ENCODE measurements around the gene THUMPD3. TPM values are rescaled to one million over a fixed set of nuclear protein-coding genes. Genes with fewer than 3 reads are reported as not detected.

THUMPD3 gene
- total and polyA plus RNA-seq, 2 of the 13 experiments (the other 11 are each of a cell fraction or from before 2014, with no cell fraction given), result 31.2 to 44.1 TPM

DNA sequence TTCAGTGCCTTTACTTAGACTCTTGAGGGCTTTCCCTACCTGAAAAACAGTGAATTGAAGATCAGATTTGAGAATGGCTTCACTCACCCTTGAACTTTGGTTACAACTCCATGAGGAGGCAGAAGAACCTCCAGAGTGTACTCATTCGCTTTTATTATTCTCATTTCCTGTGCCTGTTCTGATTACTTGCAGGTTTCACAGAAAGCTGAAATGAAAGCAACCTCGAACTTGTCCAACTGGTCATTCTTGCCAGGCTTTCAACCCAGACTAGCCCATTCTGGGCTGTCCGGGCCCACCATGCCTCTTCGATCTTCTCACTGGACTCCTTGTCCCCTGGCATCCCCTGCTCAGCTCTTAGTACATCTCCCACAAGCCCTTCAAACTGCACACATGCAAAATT lies 20.2 kb upstream of the THUMPD3 start:
- FAIRE-seq, result no peak
- Histone ChIP-seq H3K4me2 (ENCODE audit: low read depth, low read length) (no peak overlapping the region), H3K27ac (ENCODE audit: extremely low read length, insufficient read depth, low read length) (no peak overlapping the region), H2AFZ (ENCODE audit: low read length) (no peak overlapping the region), H3K36me3 (replicated peaks in 1 of 2; ENCODE audit: control insufficient read depth in 1 of 2, insufficient read depth in 2 of 2, low read length in 2 of 2) (no peaks in the 10 kb centered on the region), H3K27me3 (ENCODE audit: control insufficient read depth in 1 of 2, insufficient read depth in 2 of 2, low read length in 2 of 2) (no peaks in the 10 kb centered on the region), H3K9me3 (ENCODE audit: low read length) (no peaks in the 10 kb centered on the region), H3K79me2 (ENCODE audit: insufficient read depth, low read length) (no peaks in the 10 kb centered on the region), H4K20me1 (ENCODE audit: insufficient read depth, low read length) (no peaks in the 10 kb centered on the region), H3K4me3 (replicated peaks in 1 of 3; ENCODE audit: insufficient read depth in 1 of 3, low read depth in 2 of 3, low read length in 3 of 3) (no peak overlapping the region), H3K9ac (ENCODE audit: insufficient read depth, low read depth, low read length) (no peak overlapping the region), H3K4me1 (ENCODE audit: insufficient read depth, low read length) (peaks cover 23% of the 10 kb centered on the region)
- in situ Hi-C loops (cut with HindIII; ENCODE audit: extremely low pct_ligation_motif_present, low pct_unique_long_range_greater_than_20kb), result no loop called here
- intact Hi-C loops (cut with micrococcal nuclease; ENCODE audit: unreplicated experiment), result no loop called here
- no TSS peak for BruUV-seq (replicated peaks)
- DNase-seq (ENCODE audit: low spot score), result no peak
- ChIA-PET POLR2A (interaction anchor here (1.7 kb wide), 1 partner anchor 11 kb away, joined by 4 read pairs; no protein-coding TSS in a partner anchor), CTCF (ENCODE audit: low intra/inter-chr PET ratio, low total read pairs) (no interaction called here)
- TF ChIP-seq MIER2 (CRISPR knock-in tag; IDR thresholded peaks at IDR 0.05), result no peak
- no peak for TF ChIP-seq NFKB2 (CRISPR knock-in tag; IDR thresholded peaks at IDR 0.05; ENCODE audit: borderline replicate concordance)
- TF ChIP-seq EZH2 (conservative IDR thresholded peaks at IDR 0.05; ENCODE audit: low read depth, low read length), result no peak
- TF ChIP-seq ZNF382 (CRISPR knock-in tag; IDR thresholded peaks at IDR 0.05; ENCODE audit: borderline replicate concordance), result no peak
- TF ChIP-seq, protein P1, sequence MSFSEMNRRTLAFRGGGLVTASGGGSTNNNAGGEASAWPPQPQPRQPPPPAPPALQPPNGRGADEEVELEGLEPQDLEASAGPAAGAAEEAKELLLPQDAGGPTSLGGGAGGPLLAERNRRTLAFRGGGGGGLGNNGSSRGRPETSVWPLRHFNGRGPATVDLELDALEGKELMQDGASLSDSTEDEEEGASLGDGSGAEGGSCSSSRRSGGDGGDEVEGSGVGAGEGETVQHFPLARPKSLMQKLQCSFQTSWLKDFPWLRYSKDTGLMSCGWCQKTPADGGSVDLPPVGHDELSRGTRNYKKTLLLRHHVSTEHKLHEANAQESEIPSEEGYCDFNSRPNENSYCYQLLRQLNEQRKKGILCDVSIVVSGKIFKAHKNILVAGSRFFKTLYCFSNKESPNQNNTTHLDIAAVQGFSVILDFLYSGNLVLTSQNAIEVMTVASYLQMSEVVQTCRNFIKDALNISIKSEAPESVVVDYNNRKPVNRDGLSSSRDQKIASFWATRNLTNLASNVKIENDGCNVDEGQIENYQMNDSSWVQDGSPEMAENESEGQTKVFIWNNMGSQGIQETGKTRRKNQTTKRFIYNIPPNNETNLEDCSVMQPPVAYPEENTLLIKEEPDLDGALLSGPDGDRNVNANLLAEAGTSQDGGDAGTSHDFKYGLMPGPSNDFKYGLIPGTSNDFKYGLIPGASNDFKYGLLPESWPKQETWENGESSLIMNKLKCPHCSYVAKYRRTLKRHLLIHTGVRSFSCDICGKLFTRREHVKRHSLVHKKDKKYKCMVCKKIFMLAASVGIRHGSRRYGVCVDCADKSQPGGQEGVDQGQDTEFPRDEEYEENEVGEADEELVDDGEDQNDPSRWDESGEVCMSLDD (CRISPR knock-in tag; IDR thresholded peaks at IDR 0.05; ENCODE audit: borderline replicate concordance), result no peak
- no peak for TF ChIP-seq ZNF570 (CRISPR knock-in tag; IDR thresholded peaks at IDR 0.05; ENCODE audit: borderline replicate concordance)
- WGBS (ENCODE audit: low lambda C conversion rate), result 68% methylated on average over 4 of the region's 4 CpGs
- ATAC-seq, result no peak

DNA sequence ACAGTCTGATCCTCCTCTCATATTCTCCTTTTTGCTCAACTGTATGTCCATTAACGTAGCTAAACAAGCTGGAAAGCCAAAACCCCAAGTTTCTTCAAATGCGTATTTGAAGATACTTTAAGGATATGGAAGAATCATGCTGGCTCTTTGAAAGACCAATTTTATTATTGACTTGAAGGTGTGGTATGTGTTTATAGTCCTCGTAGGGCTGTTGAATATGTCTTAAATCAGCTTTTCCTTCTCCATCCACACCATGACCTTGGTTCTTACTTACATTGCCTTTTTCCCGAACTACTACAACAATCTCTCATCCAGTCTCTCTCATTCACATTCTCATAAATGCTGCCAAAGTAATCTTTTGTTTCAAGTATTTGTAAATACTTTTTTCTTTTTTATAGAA lies 19.7 kb upstream of the THUMPD3 start:
- no TSS peak for BruUV-seq (replicated peaks)
- Histone ChIP-seq H3K4me1 (ENCODE audit: insufficient read depth, low read length) (peaks cover 23% of the 10 kb centered on the region), H3K4me3 (replicated peaks in 1 of 3; ENCODE audit: insufficient read depth in 1 of 3, low read depth in 2 of 3, low read length in 3 of 3) (no peak overlapping the region), H4K20me1 (ENCODE audit: insufficient read depth, low read length) (no peaks in the 10 kb centered on the region), H3K4me2 (ENCODE audit: low read depth, low read length) (no peak overlapping the region), H3K27me3 (ENCODE audit: control insufficient read depth in 1 of 2, insufficient read depth in 2 of 2, low read length in 2 of 2) (no peaks in the 10 kb centered on the region), H3K36me3 (replicated peaks in 1 of 2; ENCODE audit: control insufficient read depth in 1 of 2, insufficient read depth in 2 of 2, low read length in 2 of 2) (no peaks in the 10 kb centered on the region), H3K9ac (ENCODE audit: insufficient read depth, low read depth, low read length) (no peak overlapping the region), H2AFZ (ENCODE audit: low read length) (no peak overlapping the region), H3K9me3 (ENCODE audit: low read length) (no peaks in the 10 kb centered on the region), H3K79me2 (ENCODE audit: insufficient read depth, low read length) (no peaks in the 10 kb centered on the region), H3K27ac (ENCODE audit: extremely low read length, insufficient read depth, low read length) (no peak overlapping the region)
- ChIA-PET POLR2A (interaction anchor here (1.7 kb wide), 1 partner anchor 10 kb away, joined by 4 read pairs; no protein-coding TSS in a partner anchor), CTCF (ENCODE audit: low intra/inter-chr PET ratio, low total read pairs) (no interaction called here)
- FAIRE-seq (no peak), DNase-seq (ENCODE audit: low spot score) (no peak), ATAC-seq (no peak)
- intact Hi-C loops (cut with micrococcal nuclease; ENCODE audit: unreplicated experiment), result no loop called here
- in situ Hi-C loops (cut with HindIII; ENCODE audit: extremely low pct_ligation_motif_present, low pct_unique_long_range_greater_than_20kb), result no loop called here
- WGBS (ENCODE audit: low lambda C conversion rate), result 47% methylated on average over 4 of the region's 4 CpGs
- TF ChIP-seq ZNF317 (CRISPR knock-in tag; IDR thresholded peaks at IDR 0.05), result no peak
- TF ChIP-seq, protein P2, sequence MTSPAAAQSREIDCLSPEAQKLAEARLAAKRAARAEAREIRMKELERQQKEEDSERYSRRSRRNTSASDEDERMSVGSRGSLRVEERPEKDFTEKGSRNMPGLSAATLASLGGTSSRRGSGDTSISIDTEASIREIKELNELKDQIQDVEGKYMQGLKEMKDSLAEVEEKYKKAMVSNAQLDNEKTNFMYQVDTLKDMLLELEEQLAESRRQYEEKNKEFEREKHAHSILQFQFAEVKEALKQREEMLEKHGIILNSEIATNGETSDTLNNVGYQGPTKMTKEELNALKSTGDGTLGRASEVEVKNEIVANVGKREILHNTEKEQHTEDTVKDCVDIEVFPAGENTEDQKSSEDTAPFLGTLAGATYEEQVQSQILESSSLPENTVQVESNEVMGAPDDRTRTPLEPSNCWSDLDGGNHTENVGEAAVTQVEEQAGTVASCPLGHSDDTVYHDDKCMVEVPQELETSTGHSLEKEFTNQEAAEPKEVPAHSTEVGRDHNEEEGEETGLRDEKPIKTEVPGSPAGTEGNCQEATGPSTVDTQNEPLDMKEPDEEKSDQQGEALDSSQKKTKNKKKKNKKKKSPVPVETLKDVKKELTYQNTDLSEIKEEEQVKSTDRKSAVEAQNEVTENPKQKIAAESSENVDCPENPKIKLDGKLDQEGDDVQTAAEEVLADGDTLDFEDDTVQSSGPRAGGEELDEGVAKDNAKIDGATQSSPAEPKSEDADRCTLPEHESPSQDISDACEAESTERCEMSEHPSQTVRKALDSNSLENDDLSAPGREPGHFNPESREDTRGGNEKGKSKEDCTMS (CRISPR knock-in tag; conservative IDR thresholded peaks at IDR 0.05), result no peak
- TF ChIP-seq ZNF333 (CRISPR knock-in tag; IDR thresholded peaks at IDR 0.05; ENCODE audit: borderline replicate concordance), result no peak
- TF ChIP-seq, protein P3, sequence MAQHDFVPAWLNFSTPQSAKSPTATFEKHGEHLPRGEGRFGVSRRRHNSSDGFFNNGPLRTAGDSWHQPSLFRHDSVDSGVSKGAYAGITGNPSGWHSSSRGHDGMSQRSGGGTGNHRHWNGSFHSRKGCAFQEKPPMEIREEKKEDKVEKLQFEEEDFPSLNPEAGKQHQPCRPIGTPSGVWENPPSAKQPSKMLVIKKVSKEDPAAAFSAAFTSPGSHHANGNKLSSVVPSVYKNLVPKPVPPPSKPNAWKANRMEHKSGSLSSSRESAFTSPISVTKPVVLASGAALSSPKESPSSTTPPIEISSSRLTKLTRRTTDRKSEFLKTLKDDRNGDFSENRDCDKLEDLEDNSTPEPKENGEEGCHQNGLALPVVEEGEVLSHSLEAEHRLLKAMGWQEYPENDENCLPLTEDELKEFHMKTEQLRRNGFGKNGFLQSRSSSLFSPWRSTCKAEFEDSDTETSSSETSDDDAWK (CRISPR knock-in tag; IDR thresholded peaks at IDR 0.05), result no peak
- TF ChIP-seq, protein P4, sequence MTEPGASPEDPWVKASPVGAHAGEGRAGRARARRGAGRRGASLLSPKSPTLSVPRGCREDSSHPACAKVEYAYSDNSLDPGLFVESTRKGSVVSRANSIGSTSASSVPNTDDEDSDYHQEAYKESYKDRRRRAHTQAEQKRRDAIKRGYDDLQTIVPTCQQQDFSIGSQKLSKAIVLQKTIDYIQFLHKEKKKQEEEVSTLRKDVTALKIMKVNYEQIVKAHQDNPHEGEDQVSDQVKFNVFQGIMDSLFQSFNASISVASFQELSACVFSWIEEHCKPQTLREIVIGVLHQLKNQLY (CRISPR knock-in tag; IDR thresholded peaks at IDR 0.05), result no peak
- TF ChIP-seq ZNF335 (CRISPR knock-in tag; IDR thresholded peaks at IDR 0.05), result no peak

Data from HepG2 (cell line).